MM.1S (cell line): ENCODE data around the gene TMEM9B.
A peak's percentile ranks its signal among the peaks of the same experiment; 100 is the strongest.

Experiments
- DNase-seq: peaks from one replicate; pipeline ENCODE4 v3.0.0-alpha.2; 2015
- H2AFZ ChIP-seq: fragments of 300-600 bp; sonication (generic); 2 replicates; pipeline ENCODE4 v1.6.0; 2016; ENCODE audit warnings: antibody characterized with exemption, low read length
- H3F3A ChIP-seq: fragments of 300-600 bp; sonication (generic); 2 replicates; pipeline ENCODE4 v1.6.1; 2016; ENCODE audit warnings: mild to moderate bottlenecking, antibody characterized with exemption, low read length, moderate library complexity, mixed read lengths; ENCODE audit not compliant: insufficient read depth
- H3K27ac ChIP-seq: fragments of 300-600 bp; sonication (generic); 2 replicates; pipeline ENCODE4 v1.5.1; 2016; ENCODE audit warnings: mild to moderate bottlenecking, low read length
- H3K27me3 ChIP-seq: fragments of 300-600 bp; sonication (generic); replicated peaks from 2 replicates; pipeline ENCODE4 v1.6.0; 2016; ENCODE audit warnings: low read length; ENCODE audit not compliant: insufficient read depth
- H3K36me3 ChIP-seq: fragments of 300-600 bp; sonication (generic); replicated peaks from 2 replicates; pipeline ENCODE4 v1.6.1; 2016; ENCODE audit warnings: mild to moderate bottlenecking, low read length, mixed read lengths; ENCODE audit not compliant: insufficient read depth
- H3K4me1 ChIP-seq: fragments of 300-600 bp; sonication (generic); 2 replicates; pipeline ENCODE4 v1.6.1; 2016; ENCODE audit warnings: low read length, mixed read lengths
- H3K4me2 ChIP-seq: fragments of 300-600 bp; sonication (generic); 2 replicates; pipeline ENCODE4 v1.6.0; 2016; ENCODE audit warnings: low read depth, low read length
- H3K4me3 ChIP-seq: fragments of 300-600 bp; sonication (generic); 2 replicates; pipeline ENCODE4 v1.5.1; 2016; ENCODE audit warnings: low read length, mixed read lengths
- H3K79me2 ChIP-seq: fragments of 300-600 bp; sonication (generic); 2 replicates; pipeline ENCODE4 v1.6.1; 2016; ENCODE audit warnings: mixed run types, low read length, mixed read lengths
- H3K9ac ChIP-seq: fragments of 300-600 bp; sonication (generic); 2 replicates; pipeline ENCODE4 v1.6.1; 2016; ENCODE audit warnings: low read length, mixed read lengths
- H3K9me2 ChIP-seq: fragments of 300-600 bp; sonication (generic); replicated peaks from 2 replicates; pipeline ENCODE4 v1.6.1; 2016; ENCODE audit warnings: mild to moderate bottlenecking, low read length, mixed read lengths; ENCODE audit not compliant: insufficient read depth
- H3K9me3 ChIP-seq: fragments of 300-600 bp; sonication (generic); replicated peaks from 2 replicates; pipeline ENCODE4 v1.6.1; 2016; ENCODE audit warnings: mild to moderate bottlenecking, low read length, mixed read lengths; ENCODE audit not compliant: insufficient read depth
- H4K20me1 ChIP-seq: fragments of 300-600 bp; sonication (generic); 2 replicates; pipeline ENCODE4 v1.6.1; 2016; ENCODE audit warnings: mild to moderate bottlenecking, low read length, moderate library complexity, mixed read lengths; ENCODE audit not compliant: insufficient read depth
- EZH2 ChIP-seq: fragments of 300-600 bp; sonication (generic); optimal IDR thresholded peaks from 2 replicates; pipeline ENCODE3; 2017; ENCODE audit warnings: low read depth, mild to moderate bottlenecking, antibody characterized with exemption, low read length, mixed read lengths
- EZH2phosphoT487 ChIP-seq: fragments of 300-600 bp; sonication (generic); IDR thresholded peaks from 2 replicates; pipeline ENCODE4 v1.6.1; 2018; ENCODE audit warnings: antibody characterized with exemption, low read length
- TF ChIP-seq, protein P1 (sequence below): fragments of 300-600 bp; sonication (generic); IDR thresholded peaks from 2 replicates; pipeline ENCODE4 v1.5.1; 2016; ENCODE audit warnings: antibody characterized with exemption, low read length, mixed read lengths

The TMEM9B gene

DNA sequence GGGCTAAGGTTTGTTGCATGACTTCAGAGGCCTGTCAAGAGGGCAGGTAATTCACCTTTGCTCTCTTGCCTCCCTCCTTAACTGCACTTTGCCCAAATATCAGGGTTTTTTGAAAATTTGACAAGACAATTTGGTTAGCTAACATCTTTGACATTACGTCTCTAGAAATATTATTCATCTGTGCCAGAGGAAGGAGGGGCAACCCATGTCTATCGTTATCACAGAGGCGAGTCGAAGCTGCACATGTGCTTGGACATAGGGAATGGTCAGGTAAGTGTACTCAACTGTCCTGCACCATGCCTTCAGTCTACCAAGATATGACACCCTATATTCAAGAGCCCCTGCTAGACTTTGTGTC is 49.6 kb downstream of the TMEM9B start:
- Histone ChIP-seq H3K9ac (no peak overlapping the region), H3K9me2 (no peaks in the 10 kb centered on the region), H3K79me2 (peaks cover 10% of the 10 kb centered on the region; the same call in 1 of the 2 replicates), H3K27ac (no peak overlapping the region), H3K9me3 (no peaks in the 10 kb centered on the region), H2AFZ (peak overlapping the region; percentile 78; the same call in 1 of the 2 replicates), H3K4me2 (peak overlapping the region; percentile 79), H3K4me3 (0 out of 2 replicates have a peak overlapping the region, but pooled peaks have one; percentile 47), H3K27me3 (no peaks in the 10 kb centered on the region), H3K36me3 (no peaks in the 10 kb centered on the region), H3K4me1 (peaks cover 17% of the 10 kb centered on the region), H4K20me1 (no peaks in the 10 kb centered on the region), H3F3A (peaks cover 13% of the 10 kb centered on the region; the same call in 1 of the 2 replicates)
- no peak for DNase-seq
- TF ChIP-seq, protein P1, sequence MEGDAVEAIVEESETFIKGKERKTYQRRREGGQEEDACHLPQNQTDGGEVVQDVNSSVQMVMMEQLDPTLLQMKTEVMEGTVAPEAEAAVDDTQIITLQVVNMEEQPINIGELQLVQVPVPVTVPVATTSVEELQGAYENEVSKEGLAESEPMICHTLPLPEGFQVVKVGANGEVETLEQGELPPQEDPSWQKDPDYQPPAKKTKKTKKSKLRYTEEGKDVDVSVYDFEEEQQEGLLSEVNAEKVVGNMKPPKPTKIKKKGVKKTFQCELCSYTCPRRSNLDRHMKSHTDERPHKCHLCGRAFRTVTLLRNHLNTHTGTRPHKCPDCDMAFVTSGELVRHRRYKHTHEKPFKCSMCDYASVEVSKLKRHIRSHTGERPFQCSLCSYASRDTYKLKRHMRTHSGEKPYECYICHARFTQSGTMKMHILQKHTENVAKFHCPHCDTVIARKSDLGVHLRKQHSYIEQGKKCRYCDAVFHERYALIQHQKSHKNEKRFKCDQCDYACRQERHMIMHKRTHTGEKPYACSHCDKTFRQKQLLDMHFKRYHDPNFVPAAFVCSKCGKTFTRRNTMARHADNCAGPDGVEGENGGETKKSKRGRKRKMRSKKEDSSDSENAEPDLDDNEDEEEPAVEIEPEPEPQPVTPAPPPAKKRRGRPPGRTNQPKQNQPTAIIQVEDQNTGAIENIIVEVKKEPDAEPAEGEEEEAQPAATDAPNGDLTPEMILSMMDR: no peak; the same call in 1 of the 2 replicates
- TF ChIP-seq EZH2: no peak
- TF ChIP-seq EZH2phosphoT487: no peak

GRCh38 chr11:8913961-8914660 is 50.1 kb downstream of the TMEM9B start:
- peak; percentile 62 for DNase-seq
- no peaks in the 10 kb centered on the region for H3K9me3 ChIP-seq
- peaks cover 10% of the 10 kb centered on the region; the same call in 1 of the 2 replicates for H3K79me2 ChIP-seq
- TF ChIP-seq, protein P1: peak; percentile 89
- no peak for TF ChIP-seq EZH2
- H3K9me2 ChIP-seq: no peaks in the 10 kb centered on the region
- H3F3A ChIP-seq: peaks cover 13% of the 10 kb centered on the region; the same call in 1 of the 2 replicates
- peak overlapping the region; percentile 33 for H3K9ac ChIP-seq
- H3K4me3 ChIP-seq: peak overlapping the region; percentile 47
- peaks cover 17% of the 10 kb centered on the region for H3K4me1 ChIP-seq
- H2AFZ ChIP-seq: peak overlapping the region; percentile 78
- H3K27me3 ChIP-seq: no peaks in the 10 kb centered on the region
- H3K4me2 ChIP-seq: peak overlapping the region; percentile 79
- H3K27ac ChIP-seq: peak overlapping the region; percentile 52; the same call in 1 of the 2 replicates
- H3K36me3 ChIP-seq: no peaks in the 10 kb centered on the region
- no peaks in the 10 kb centered on the region for H4K20me1 ChIP-seq

GRCh38 chr11:8911029-8911823 is 53.0 kb downstream of the TMEM9B start, which contains the start of gene AKIP1:
Gene AKIP1, plus strand, starts transcription at chr11:8911189. Its CDS starts 261 bp downstream, at chr11:8911450.
- TF ChIP-seq EZH2phosphoT487 (no peak), EZH2 (no peak)
- TF ChIP-seq, protein P1: no peak

More at GRCh38 chr11:8911029-8911823, 53.0 kb downstream of the TMEM9B start, which contains the start of gene AKIP1:
- no peaks in the 10 kb centered on the region for H3K36me3 ChIP-seq
- H3K79me2 ChIP-seq: peaks cover 10% of the 10 kb centered on the region; the same call in 1 of the 2 replicates
- no peaks in the 10 kb centered on the region for H3K9me3 ChIP-seq
- peak within 1 kb of the TSS; percentile 72 for H3K9ac ChIP-seq
- peak within 1 kb of the TSS; percentile 100 for H2AFZ ChIP-seq
- H3F3A ChIP-seq: peaks cover 13% of the 10 kb centered on the region; the same call in 1 of the 2 replicates
- H3K27me3 ChIP-seq: no peaks in the 10 kb centered on the region
- H3K4me1 ChIP-seq: peaks cover 14% of the 10 kb centered on the region
- no peaks in the 10 kb centered on the region for H4K20me1 ChIP-seq
- H3K27ac ChIP-seq: no peak within 1 kb of the TSS
- peak within 1 kb of the TSS; percentile 97 for H3K4me3 ChIP-seq
- peak within 1 kb of the TSS; percentile 95 for H3K4me2 ChIP-seq
- peak; percentile 88 for DNase-seq
- H3K9me2 ChIP-seq: no peaks in the 10 kb centered on the region
